Measurements from ENCODE around the gene DYSF.

DYSF gene

GRCh38 chr2:71571945-71572344, 118.6 kb downstream of the DYSF start:
- no peak for DNase-seq (ENCODE audit: low read depth, low spot score)

- DNase-seq (ENCODE audit: low read depth, low spot score) = no peak
Measured at GRCh38 chr2:71575966-71576365, 122.6 kb downstream of the DYSF start.

DNA sequence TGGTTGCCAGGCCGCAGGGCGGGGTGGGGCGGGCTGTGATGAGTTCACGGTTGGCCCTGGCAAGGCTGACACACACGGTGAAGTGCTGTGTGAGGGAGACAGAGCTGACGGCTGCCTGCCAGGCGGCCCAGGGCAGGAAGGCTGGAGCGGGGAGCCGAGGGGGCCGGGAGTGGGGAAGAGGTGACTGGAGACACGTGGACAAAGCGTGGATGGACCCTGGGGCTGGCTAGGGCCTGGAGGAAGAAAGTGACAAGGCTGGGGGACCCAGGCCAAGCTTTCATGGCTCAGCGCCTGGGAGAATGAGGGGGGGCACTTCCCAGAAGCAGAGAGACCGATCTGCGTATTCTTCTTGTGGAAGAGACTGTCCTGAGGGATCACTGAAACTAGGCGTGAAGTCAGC, 123.2 kb downstream of the DYSF start:
- DNase-seq (ENCODE audit: low read depth, low spot score) = no peak

DNA sequence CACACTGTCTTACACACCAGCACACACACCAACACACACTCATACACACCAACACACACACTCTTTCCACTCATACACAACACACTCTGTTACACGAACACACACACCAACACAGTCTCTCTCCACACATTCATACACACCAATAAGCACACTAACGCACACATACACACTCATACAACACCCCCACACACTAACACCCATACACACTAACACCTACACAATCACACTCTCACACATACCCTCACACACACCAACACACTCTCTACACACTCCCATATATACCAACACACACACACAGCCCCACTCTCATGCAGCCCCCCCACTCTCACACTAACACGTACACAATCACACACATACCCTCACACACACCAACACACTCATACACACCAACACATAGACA, 123.8 kb downstream of the DYSF start:
- no peak for DNase-seq (ENCODE audit: low read depth, low spot score)

DNA sequence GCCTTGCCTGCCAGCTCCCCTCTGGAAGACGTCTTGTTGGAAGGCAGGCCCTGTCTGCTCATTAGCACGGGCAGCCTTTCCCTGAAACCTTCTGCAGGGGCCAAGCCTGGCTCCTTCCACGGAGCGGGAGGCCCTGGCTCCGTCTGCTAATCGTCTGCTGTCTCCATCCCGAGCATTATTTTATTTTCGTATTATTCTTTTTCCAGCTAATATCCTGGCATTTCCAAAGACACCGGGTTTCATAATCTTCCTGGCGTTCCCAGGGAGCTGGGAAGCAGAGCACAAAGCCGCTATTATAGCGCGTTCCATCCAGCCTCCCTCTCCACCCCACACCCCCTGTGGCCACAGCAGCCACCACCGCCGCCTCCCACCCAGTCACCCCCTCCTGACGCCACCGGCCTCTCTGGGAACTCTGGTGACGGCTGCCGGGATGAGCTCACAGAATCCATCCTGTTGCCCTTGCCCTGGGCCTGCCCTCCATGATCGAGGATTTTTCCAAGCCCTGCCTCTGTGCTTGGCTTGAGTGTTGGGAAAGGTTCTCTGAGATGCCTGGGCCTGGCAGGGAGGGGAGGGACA, 125.5 kb downstream of the DYSF start:
- no peak for DNase-seq (ENCODE audit: low read depth, low spot score)

GRCh38 chr2:71581026-71581425, 127.7 kb downstream of the DYSF start:
- no peak for DNase-seq (ENCODE audit: low read depth, low spot score)

DNA sequence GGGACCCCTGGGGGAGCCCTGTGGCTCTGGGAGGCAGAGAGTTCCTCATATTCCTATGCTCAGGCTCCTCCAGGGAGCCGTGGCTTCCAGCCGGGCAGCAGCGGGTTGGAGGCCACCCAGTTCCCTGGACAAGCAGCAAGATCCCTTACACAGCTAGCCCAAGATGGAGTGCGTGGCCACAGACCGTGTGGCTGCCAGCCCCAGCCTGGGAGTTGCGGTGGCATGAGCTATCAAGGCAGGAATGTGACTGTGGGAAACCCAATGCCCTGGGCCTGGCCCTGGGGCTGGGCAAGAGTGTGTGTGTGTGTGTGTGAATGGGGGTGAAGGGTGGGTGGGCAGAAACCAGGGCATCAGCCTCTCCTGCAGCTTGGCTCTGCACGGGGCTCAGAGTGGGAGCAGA, 130.5 kb downstream of the DYSF start:
- peak; percentile 51 for DNase-seq (ENCODE audit: low read depth, low spot score)

GRCh38 chr2:71586471-71586870, 133.1 kb downstream of the DYSF start:
- no peak for DNase-seq (ENCODE audit: low read depth, low spot score)

GRCh38 chr2:71587509-71588073, 134.2 kb downstream of the DYSF start:
- DNase-seq (ENCODE audit: low read depth, low spot score) = no peak

GRCh38 chr2:71588497-71589170, 135.3 kb downstream of the DYSF start:
- DNase-seq (ENCODE audit: low read depth, low spot score) = no peak

DNA sequence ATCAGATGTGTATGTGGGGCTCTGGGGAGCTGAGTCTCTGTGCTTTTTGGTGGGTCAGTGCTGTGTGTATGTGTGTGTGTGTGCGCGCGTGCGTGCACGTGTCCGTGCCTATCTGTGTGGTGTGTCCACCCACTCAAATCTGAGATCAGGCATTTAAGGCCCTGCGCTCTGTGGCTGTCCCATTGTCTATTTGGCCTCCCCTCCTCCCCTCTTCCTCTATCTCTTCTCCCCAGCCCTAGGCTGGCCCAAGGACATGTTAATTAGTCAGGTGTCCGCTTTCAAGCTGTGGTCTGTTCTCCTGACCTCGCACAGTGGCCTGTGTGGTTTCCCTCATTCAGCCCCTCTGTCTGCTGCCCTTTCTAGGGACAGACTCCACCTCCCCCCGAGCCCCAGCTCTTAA, 136.4 kb downstream of the DYSF start:
- DNase-seq (ENCODE audit: low read depth, low spot score) = no peak

GRCh38 chr2:71591044-71591443, 137.7 kb downstream of the DYSF start:
- DNase-seq (ENCODE audit: low read depth, low spot score) = no peak

DNA sequence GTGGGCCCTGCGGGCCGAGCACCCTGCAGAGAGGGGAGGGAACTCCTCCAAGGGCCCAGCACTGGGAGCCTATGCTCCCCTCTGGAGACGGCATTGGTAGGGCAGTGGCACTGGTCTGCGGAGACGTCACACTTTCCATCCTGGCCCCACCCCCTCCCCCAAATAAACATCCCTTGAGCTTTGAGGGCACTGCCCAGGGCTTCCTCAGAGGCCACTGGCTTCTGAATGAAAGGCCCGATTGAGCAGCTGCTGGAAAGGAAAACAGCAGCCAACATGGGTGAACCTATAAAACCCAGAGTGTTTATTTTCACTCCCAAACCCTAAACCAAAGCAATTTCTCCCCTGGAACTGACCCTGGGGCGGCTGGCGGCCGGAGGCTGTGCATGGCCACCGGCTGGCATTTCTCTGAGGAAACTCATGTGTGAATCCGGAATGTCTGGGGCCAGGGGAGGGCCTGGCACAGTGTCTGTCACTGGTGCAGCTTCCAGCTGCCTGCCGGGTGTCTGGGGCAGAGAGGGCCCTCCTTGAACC, 138.9 kb downstream of the DYSF start:
- DNase-seq (ENCODE audit: low read depth, low spot score) = no peak

- peak; percentile 25 for DNase-seq (ENCODE audit: low read depth, low spot score)
Measured at GRCh38 chr2:71595569-71595968, 142.2 kb downstream of the DYSF start.

DNA sequence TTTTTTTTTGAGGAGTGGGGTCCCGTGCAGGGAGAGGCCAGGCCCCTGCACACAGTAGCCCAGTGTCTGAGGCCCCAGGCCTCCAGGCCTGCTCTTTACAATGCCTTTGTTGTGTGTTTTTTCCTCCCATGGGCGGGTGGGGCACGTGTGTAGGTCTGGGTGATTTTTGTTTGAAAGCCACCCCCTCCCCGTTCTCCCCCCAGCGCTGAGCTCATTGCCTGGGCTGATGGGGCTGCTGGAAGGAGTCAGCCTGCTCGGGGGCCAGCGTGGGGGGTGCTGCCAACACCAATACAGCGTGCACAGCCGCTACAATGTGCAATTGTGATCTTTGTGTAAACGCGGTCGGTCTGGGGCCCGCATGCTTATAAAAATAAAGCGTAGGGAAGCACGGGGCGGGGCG, 142.7 kb downstream of the DYSF start:
- peak; percentile 62 for DNase-seq (ENCODE audit: low read depth, low spot score)

- no peak for DNase-seq (ENCODE audit: low read depth, low spot score)
Measured at GRCh38 chr2:71597756-71598155, 144.4 kb downstream of the DYSF start.

GRCh38 chr2:71598526-71598925, 145.2 kb downstream of the DYSF start:
- DNase-seq (ENCODE audit: low read depth, low spot score) = no peak

- no peak for DNase-seq (ENCODE audit: low read depth, low spot score)
Measured at GRCh38 chr2:71599038-71599437, 145.7 kb downstream of the DYSF start.

DNA sequence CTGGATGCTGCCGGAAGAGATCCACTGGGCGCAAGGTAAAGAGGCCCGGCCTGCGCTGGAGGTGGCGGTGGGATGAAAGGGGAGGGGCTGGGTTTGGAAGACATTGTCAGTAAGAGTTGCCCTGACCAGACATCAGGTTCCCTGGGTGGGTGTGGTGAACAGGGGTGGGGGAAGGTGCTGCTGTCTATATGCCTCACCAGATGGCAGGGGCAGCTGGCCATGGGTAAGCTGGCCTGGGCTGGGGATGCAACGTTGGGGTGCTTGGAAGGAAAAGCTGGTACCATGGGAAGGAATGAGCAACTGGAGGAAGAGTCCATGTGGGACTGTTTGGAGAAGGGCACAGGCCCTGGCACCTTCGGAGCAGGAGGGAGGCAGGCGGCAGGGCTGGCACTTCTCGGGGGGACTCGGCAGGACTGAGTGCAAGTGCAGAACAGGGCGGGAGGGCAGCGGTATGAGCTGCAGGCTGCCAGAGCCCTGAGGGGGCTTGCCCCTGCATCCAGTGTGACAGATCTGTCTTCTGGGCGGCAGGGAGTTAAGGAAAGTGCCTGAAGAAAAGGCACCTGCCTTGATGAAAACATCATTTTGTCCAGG, 146.4 kb downstream of the DYSF start:
- no peak for DNase-seq (ENCODE audit: low read depth, low spot score)

GRCh38 chr2:71600555-71600954, 147.2 kb downstream of the DYSF start:
- DNase-seq (ENCODE audit: low read depth, low spot score) = no peak

GRCh38 chr2:71601136-71602114, 148.1 kb downstream of the DYSF start:
- DNase-seq (ENCODE audit: low read depth, low spot score) = no peak

DNA sequence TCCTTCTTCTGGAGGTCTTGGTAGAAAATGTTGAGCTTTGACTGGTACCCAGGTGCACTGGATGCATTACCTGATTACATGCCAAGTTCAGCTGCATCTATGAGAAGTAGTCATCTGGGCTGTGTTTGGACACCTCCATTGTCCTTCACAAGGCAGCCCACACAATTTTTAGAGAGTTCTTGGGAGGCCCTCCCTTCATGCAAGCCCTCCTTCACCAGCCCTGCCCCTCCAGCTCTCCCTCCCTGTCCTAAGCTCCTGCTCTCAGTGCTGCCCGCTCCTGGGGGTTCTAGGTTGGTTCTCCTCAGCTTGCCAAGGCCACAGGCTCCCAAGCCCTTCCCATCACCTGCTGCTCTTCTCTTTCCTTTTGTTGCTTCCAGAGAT, 148.7 kb downstream of the DYSF start:
- DNase-seq (ENCODE audit: low read depth, low spot score) = no peak

Data from astrocyte of the hippocampus (primary cell).